IPS-18a (cell line): ENCODE data around the gene ZNF613.
"Not testable (repeated sequence)": the region's sequence is repeated elsewhere in the genome, so short reads cannot be mapped to it uniquely, and the experiment has no call there.

Source experiments
- H3K27ac ChIP-seq: one replicate; pipeline ENCODE4 v1.5.1; 2013; ENCODE audit warnings: low read length
- H3K27me3 ChIP-seq: one replicate; pipeline ENCODE4 v1.6.1; 2013; ENCODE audit warnings: mild to moderate bottlenecking, low read length; ENCODE audit not compliant: control insufficient read depth, insufficient read depth
- H3K36me3 ChIP-seq: one replicate; pipeline ENCODE4 v1.6.1; 2013; ENCODE audit warnings: low read depth, low read length; ENCODE audit not compliant: control insufficient read depth
- H3K4me1 ChIP-seq: one replicate; pipeline ENCODE4 v1.6.1; 2013; ENCODE audit warnings: low read depth, low read length; ENCODE audit not compliant: control insufficient read depth
- H3K4me3 ChIP-seq: one replicate; pipeline ENCODE4 v1.5.1; 2013; ENCODE audit warnings: low read length
- H3K9ac ChIP-seq: one replicate; pipeline ENCODE4 v1.6.1; 2013; ENCODE audit warnings: mild to moderate bottlenecking, low read length, moderate library complexity
- H3K9me3 ChIP-seq: one replicate; pipeline ENCODE4 v1.6.1; 2013; ENCODE audit warnings: low read depth, low read length; ENCODE audit not compliant: control insufficient read depth

Gene ZNF613

DNA sequence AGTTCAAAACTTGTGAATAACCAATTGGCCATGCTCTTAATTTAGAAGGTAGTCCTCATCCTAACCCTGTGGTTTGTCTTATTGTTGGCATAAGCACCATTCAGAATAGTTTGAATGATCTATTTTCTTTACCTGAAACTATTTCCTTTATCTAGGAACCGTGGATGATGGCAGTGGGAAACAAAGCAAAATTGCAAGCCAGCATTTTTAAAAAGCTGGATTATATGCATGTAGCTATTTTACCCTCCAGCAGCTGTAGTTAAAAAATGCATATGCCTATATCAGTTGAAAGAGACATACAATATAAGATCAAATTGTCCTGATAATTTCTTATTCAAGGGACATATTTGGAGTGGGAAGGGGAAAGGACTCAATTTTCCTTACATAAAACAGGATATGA lies 19.3 kb downstream of the ZNF613 start:
- H3K27ac ChIP-seq: no peak overlapping the region
- H3K4me3 ChIP-seq: no peak overlapping the region
- no peak overlapping the region for H3K9ac ChIP-seq
- no peaks in the 10 kb centered on the region for H3K27me3 ChIP-seq
- H3K36me3 ChIP-seq: peaks cover 50% of the 10 kb centered on the region
- no peaks in the 10 kb centered on the region for H3K4me1 ChIP-seq
- H3K9me3 ChIP-seq: peaks cover 83% of the 10 kb centered on the region

GRCh38 chr19:51948975-51949374 lies 21.7 kb downstream of the ZNF613 start:
- no peaks in the 10 kb centered on the region for H3K4me1 ChIP-seq
- peaks cover 64% of the 10 kb centered on the region for H3K9me3 ChIP-seq
- H3K4me3 ChIP-seq: no peak overlapping the region
- H3K9ac ChIP-seq: no peak overlapping the region
- peaks cover 27% of the 10 kb centered on the region for H3K36me3 ChIP-seq
- H3K27me3 ChIP-seq: no peaks in the 10 kb centered on the region
- H3K27ac ChIP-seq: no peak overlapping the region

DNA sequence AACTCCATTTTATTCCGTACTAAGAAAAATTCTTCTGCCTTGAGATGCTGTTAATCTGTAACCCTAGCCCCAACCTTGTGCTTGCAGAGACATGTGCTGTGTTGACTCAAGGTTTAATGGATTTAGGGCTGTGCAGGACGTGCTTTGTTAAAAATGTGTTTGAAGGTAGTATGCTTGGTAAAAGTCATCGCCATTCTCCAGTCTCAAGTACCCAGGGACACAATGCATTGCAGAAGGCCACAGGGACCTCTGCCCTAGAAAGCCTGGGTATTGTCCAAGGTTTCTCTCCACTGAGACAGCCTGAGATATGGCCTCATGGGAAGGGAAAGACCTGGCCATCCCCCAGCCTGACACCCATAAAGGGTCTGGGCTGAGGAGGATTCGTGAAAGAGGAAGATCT lies 30.6 kb downstream of the ZNF613 start:
- H3K4me3 ChIP-seq, H3K27ac ChIP-seq, H3K4me1 ChIP-seq, H3K27me3 ChIP-seq, H3K36me3 ChIP-seq, H3K9ac ChIP-seq: not testable (repeated sequence)
- H3K9me3 ChIP-seq: peaks cover 21% of the 10 kb centered on the region

- no peaks in the 10 kb centered on the region for H3K4me1 ChIP-seq
- no peak overlapping the region for H3K27ac ChIP-seq
- H3K9me3 ChIP-seq: peaks cover 17% of the 10 kb centered on the region
- no peaks in the 10 kb centered on the region for H3K36me3 ChIP-seq
- H3K27me3 ChIP-seq: no peaks in the 10 kb centered on the region
- no peak overlapping the region for H3K9ac ChIP-seq
- H3K4me3 ChIP-seq: no peak overlapping the region
Observed at GRCh38 chr19:51959791-51960190, 32.5 kb downstream of the ZNF613 start.

DNA sequence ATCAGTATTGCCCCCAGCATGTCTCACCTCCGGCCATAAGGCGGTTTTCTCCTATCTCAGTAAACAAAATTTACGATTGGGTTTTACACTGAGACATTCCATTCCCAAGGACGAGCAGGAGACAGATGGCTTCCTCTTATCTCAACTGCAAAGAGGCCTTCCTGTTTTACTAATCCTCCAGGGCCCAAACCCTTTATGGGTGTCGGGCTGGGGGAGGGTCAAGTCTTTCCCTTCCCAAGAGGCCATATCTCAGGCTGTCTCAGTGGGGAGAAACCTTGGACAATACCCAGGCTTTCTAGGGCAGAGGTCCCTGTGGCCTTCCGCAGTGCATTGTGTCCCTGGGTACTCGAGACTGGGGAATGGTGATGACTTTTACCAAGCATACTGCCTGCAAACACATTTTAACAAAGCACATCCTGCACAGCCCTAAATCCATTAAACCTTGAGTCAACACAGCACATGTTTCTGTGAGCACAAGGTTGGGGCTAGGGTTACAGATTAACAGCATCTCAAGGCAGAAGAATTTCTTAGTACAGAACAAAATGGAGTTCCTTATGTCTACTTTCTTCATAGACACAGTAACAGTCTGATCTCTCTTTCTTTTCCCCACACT lies 33.5 kb downstream of the ZNF613 start:
- H3K27me3 ChIP-seq, H3K4me1 ChIP-seq, H3K27ac ChIP-seq, H3K9ac ChIP-seq, H3K4me3 ChIP-seq, H3K36me3 ChIP-seq: not testable (repeated sequence)
- H3K9me3 ChIP-seq: peaks cover 14% of the 10 kb centered on the region

- Histone ChIP-seq H3K27ac (no peak overlapping the region), H3K9ac (no peak overlapping the region), H3K27me3 (no peaks in the 10 kb centered on the region), H3K4me1 (no peaks in the 10 kb centered on the region), H3K9me3 (peaks cover 35% of the 10 kb centered on the region), H3K36me3 (peaks cover 12% of the 10 kb centered on the region), H3K4me3 (no peak overlapping the region)
Observed at GRCh38 chr19:51965583-51965982, 38.3 kb downstream of the ZNF613 start.

DNA sequence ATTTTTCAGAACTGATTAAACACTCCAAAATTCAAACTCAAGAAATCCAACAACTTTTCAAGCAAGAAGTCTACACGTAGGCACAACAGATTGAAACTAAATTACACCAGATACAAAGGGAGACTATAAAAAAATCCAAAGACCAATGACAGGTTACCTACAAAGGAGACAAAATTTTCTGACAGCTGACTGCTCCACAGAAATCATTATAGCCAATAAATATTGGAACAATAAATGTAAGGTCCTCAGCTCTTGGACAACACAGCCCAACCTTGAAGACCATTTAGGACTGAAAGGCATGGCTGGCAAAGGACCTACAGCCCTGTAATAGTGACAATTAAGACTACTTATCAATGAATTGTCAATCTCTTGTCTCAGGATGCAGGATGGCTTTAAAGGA lies 43.4 kb downstream of the ZNF613 start:
- H3K4me3 ChIP-seq: no peak overlapping the region
- H3K27me3 ChIP-seq: no peaks in the 10 kb centered on the region
- peaks cover 74% of the 10 kb centered on the region for H3K9me3 ChIP-seq
- H3K36me3 ChIP-seq: peaks cover 9% of the 10 kb centered on the region
- no peak overlapping the region for H3K27ac ChIP-seq
- H3K4me1 ChIP-seq: no peaks in the 10 kb centered on the region
- no peak overlapping the region for H3K9ac ChIP-seq

- H3K4me3 ChIP-seq: no peak overlapping the region
- no peak overlapping the region for H3K9ac ChIP-seq
- peaks cover 5% of the 10 kb centered on the region for H3K36me3 ChIP-seq
- H3K27me3 ChIP-seq: no peaks in the 10 kb centered on the region
- no peaks in the 10 kb centered on the region for H3K4me1 ChIP-seq
- no peak overlapping the region for H3K27ac ChIP-seq
- H3K9me3 ChIP-seq: peaks cover 70% of the 10 kb centered on the region
Observed at GRCh38 chr19:51971624-51972023, 44.4 kb downstream of the ZNF613 start.

DNA sequence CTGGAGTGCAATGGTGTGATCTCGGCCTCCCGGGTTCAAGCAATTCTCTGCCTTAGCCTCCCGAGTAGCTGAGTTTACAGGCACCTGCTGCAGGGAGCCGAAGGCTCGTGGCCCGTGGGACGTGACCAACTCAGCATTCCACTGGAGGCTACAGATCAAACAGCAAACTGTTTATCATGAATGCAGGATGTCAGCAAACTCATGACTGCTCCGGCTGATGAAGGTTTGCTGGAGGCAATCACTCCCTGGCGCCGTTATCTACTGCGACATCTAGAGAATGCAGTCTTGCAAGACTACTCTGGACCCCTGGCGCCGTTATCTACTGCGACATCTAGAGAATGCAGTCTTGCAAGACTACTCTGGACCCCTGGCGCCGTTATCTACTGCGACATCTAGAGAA lies 48.5 kb downstream of the ZNF613 start:
- H3K36me3 ChIP-seq, H3K4me3 ChIP-seq, H3K4me1 ChIP-seq, H3K27me3 ChIP-seq, H3K27ac ChIP-seq, H3K9ac ChIP-seq: not testable (repeated sequence)
- H3K9me3 ChIP-seq: peaks cover 55% of the 10 kb centered on the region

DNA sequence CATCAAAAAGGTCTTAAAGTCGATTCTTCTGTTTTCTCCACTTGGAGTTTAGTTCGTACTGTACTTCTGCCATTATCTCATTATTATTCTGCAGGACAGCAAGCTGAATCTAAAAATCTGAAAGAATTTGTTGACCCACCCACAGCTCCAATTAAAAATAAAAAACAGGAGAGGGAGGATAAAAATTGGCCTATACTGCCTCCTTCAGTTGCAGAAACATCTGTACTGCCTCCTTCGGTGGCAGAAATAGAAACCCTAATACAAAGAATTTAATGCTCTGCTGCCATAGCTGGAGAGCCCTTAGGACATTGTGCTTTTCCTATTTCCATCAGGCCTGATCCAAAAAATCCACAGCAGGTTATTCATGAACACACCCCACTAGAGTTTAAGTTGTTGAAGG lies 49.6 kb downstream of the ZNF613 start:
- no peak overlapping the region for H3K4me3 ChIP-seq
- H3K27ac ChIP-seq: no peak overlapping the region
- H3K36me3 ChIP-seq: peaks cover 5% of the 10 kb centered on the region
- H3K27me3 ChIP-seq: no peaks in the 10 kb centered on the region
- no peaks in the 10 kb centered on the region for H3K4me1 ChIP-seq
- H3K9me3 ChIP-seq: peaks cover 52% of the 10 kb centered on the region
- H3K9ac ChIP-seq: no peak overlapping the region

- H3K4me3 ChIP-seq: no peak overlapping the region
- no peak overlapping the region for H3K9ac ChIP-seq
- no peak overlapping the region for H3K27ac ChIP-seq
- no peaks in the 10 kb centered on the region for H3K4me1 ChIP-seq
- peaks cover 47% of the 10 kb centered on the region for H3K9me3 ChIP-seq
- peaks cover 5% of the 10 kb centered on the region for H3K36me3 ChIP-seq
- no peaks in the 10 kb centered on the region for H3K27me3 ChIP-seq
Observed at GRCh38 chr19:51977346-51977745, 50.1 kb downstream of the ZNF613 start.

DNA sequence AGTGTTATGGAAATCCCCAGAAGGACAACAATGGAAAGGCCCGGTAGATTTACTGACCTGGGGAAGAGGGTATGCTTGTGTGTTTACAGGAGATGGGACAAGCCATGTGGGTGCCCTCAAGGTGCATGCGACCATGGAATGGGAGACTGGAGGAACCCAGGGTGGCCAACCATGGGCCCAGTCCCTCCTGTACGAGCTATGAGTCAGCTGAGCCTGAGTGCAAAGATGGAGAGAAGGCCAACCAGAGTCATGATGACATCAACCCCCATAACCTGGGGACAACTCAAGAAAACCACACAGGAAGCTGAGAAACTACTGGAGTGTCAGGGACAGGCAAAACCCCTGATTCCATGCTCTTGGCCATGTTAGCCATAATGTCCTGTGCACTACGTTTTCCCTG lies 51.6 kb downstream of the ZNF613 start:
- Histone ChIP-seq H3K4me1 (no peaks in the 10 kb centered on the region), H3K9me3 (peaks cover 35% of the 10 kb centered on the region), H3K36me3 (no peaks in the 10 kb centered on the region)

More for the DNA sequence above, 51.6 kb downstream of the ZNF613 start:
- Histone ChIP-seq H3K27me3 (no peaks in the 10 kb centered on the region), H3K27ac (no peak overlapping the region), H3K9ac (no peak overlapping the region), H3K4me3 (no peak overlapping the region)
